Hepatocyte (in vitro differentiated cells): Measurements from ENCODE around the gene POT1.

ENCODE experiments used
- EZH2 ChIP-seq: fragments of 200-600 bp; sonication (generic); IDR thresholded peaks from 2 replicates; pipeline ENCODE4 v1.6.1; 2016; ENCODE audit warnings: antibody characterized with exemption, mild to moderate bottlenecking, borderline replicate concordance
- TF ChIP-seq, protein P1 (sequence below): fragments of 200-600 bp; sonication (generic); IDR thresholded peaks from 2 replicates; pipeline ENCODE4 v1.5.1; 2016; ENCODE audit warnings: antibody characterized with exemption, mild to moderate bottlenecking; ENCODE audit not compliant: poor library complexity

DNA sequence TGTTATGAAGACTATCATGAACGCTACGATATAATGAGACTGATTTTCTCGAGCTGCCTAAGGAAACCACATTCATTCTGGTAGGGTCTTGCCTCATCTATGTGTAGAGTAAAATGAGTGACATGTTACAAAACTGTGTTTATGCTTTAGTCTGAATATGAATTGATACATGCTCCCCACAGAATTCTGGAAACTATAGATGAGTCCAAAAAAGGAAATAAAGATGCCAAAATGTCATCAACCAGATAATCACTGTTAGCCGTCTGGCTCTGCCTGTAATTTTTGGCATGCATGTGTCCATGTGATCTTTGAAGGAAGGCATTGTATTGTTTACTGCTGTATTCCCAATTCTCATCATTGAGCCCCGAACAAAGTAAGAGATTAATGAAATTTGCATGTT, 121.4 kb downstream of the POT1 start:
- TF ChIP-seq, protein P1, sequence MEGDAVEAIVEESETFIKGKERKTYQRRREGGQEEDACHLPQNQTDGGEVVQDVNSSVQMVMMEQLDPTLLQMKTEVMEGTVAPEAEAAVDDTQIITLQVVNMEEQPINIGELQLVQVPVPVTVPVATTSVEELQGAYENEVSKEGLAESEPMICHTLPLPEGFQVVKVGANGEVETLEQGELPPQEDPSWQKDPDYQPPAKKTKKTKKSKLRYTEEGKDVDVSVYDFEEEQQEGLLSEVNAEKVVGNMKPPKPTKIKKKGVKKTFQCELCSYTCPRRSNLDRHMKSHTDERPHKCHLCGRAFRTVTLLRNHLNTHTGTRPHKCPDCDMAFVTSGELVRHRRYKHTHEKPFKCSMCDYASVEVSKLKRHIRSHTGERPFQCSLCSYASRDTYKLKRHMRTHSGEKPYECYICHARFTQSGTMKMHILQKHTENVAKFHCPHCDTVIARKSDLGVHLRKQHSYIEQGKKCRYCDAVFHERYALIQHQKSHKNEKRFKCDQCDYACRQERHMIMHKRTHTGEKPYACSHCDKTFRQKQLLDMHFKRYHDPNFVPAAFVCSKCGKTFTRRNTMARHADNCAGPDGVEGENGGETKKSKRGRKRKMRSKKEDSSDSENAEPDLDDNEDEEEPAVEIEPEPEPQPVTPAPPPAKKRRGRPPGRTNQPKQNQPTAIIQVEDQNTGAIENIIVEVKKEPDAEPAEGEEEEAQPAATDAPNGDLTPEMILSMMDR, result no peak
- TF ChIP-seq EZH2, result no peak
